Panc1 (cell line): ENCODE results near the gene C4orf50. TPM values are rescaled to one million over a fixed set of nuclear protein-coding genes. Genes with fewer than 3 reads are reported as not detected.

Source experiments
- ATAC-seq: fragments of 200-7000 bp; cut with Tn5 transposase; 2 replicates; pipeline ENCODE4 v1.9.1; 2020; ENCODE audit warnings: mild to moderate bottlenecking, moderate library complexity
- BruUV-seq: library from RNA; stranded (reverse); fragments of 400-500 nt; replicated peaks from 2 replicates; lab custom pipeline; 2021; lab: Mats Ljungman, UMichigan
- CTCF ChIA-PET: fragments of 300-600 bp; sonication (Branson Sonifier 250); formaldehyde crosslinking; loops from one replicate; lab custom pipeline; 2022; ENCODE audit warnings: antibody characterized with exemption; lab: Charles Lee
- POLR2A ChIA-PET: fragments of 300-600 bp; sonication (Branson Sonifier 250); formaldehyde crosslinking; loops from one replicate; lab custom pipeline; 2022; ENCODE audit warnings: antibody characterized with exemption; lab: Charles Lee
- DNase-seq: peaks from one replicate; pipeline ENCODE4 v3.0.0-alpha.2; 2010; ENCODE audit warnings: low read depth, low spot score
- H3K27ac ChIP-seq: 2 replicates; pipeline ENCODE4 v1.5.1; 2011; ENCODE audit warnings: mild to moderate bottlenecking, low read length, inconsistent platforms
- H3K27me3 ChIP-seq: fragments of 200-500 bp; sonication (Bioruptor generic); 2 replicates; pipeline ENCODE4 v1.6.0; 2014; ENCODE audit warnings: low read length, inconsistent platforms; ENCODE audit not compliant: control insufficient read depth, insufficient read depth
- H3K36me3 ChIP-seq: fragments of 200-500 bp; sonication (Bioruptor generic); 2 replicates; pipeline ENCODE4 v1.5.1; 2014; ENCODE audit warnings: inconsistent platforms, mild to moderate bottlenecking, low read length, moderate library complexity; ENCODE audit not compliant: control insufficient read depth, insufficient read depth
- H3K4me1 ChIP-seq: 2 replicates; pipeline ENCODE4 v1.5.1; 2011; ENCODE audit warnings: inconsistent platforms, mild to moderate bottlenecking, low read length, moderate library complexity; ENCODE audit not compliant: control insufficient read depth, insufficient read depth
- H3K4me3 ChIP-seq, 2 experiments: 2 replicates each; pipeline ENCODE4 v1.5.1; 2011 to 2012; ENCODE audit warnings: low read depth in 2 of 2, low read length in 2 of 2, mild to moderate bottlenecking in 2 of 2, inconsistent platforms in 1 of 2, moderate library complexity in 1 of 2
- H3K9me3 ChIP-seq: fragments of 200-500 bp; sonication (Bioruptor generic); 2 replicates; pipeline ENCODE4 v1.5.1; 2014; ENCODE audit warnings: low read depth, mild to moderate bottlenecking, inconsistent platforms, low read length, moderate library complexity; ENCODE audit not compliant: control insufficient read depth, insufficient read depth
- POLR2AphosphoS5 ChIP-seq: IDR thresholded peaks from 2 replicates; pipeline ENCODE4 v1.6.1; 2012; ENCODE audit warnings: mild to moderate bottlenecking, low read depth, low read length, moderate library complexity
- SIN3A ChIP-seq: IDR thresholded peaks from 2 replicates; pipeline ENCODE4 v1.6.1; 2012; ENCODE audit warnings: low read depth, mild to moderate bottlenecking, low read length, moderate library complexity, borderline replicate concordance; ENCODE audit not compliant: insufficient read depth
- TCF7L2 ChIP-seq: IDR thresholded peaks from 2 replicates; pipeline ENCODE4 v1.6.1; 2011; ENCODE audit warnings: mild to moderate bottlenecking, low read depth, low read length, inconsistent platforms
- in situ Hi-C: cut with HindIII; loops from 2 replicates; pipeline ENCODE4 v1.10.0; 2016; ENCODE audit warnings: low sequenced_read_pairs, low pct_unique_long_range_greater_than_20kb
- intact Hi-C: fragments of 100-400 bp; cut with micrococcal nuclease; formaldehyde crosslinking; loops from one replicate; pipeline ENCODE4 v1.10.0; 2022; ENCODE audit not compliant: unreplicated experiment
- total RNA-seq: library from RNA; stranded (reverse); gene quantifications from one replicate; pipeline ENCODE4 v1.2.1, GENCODE V29; 2021; ENCODE audit not compliant: unreplicated experiment
- TF ChIP-seq, protein P1 (sequence below), 2 experiments: IDR thresholded peaks; 2 replicates each; pipeline ENCODE4 v1.6.1; 2011 to 2012; ENCODE audit warnings: low read depth in 2 of 2, control low read depth in 1 of 2, low read length in 1 of 2, mild to moderate bottlenecking in 1 of 2, moderate library complexity in 1 of 2; ENCODE audit not compliant: insufficient read depth in 1 of 2
- TF ChIP-seq, protein P2 (sequence below): fragments of 450-650 bp; IDR thresholded peaks from 2 replicates; pipeline ENCODE4 v1.5.1; 2017; ENCODE audit warnings: mild to moderate bottlenecking

Gene C4orf50
- total RNA-seq, 1 experiment from 2014 or later: under 0.01 TPM

DNA sequence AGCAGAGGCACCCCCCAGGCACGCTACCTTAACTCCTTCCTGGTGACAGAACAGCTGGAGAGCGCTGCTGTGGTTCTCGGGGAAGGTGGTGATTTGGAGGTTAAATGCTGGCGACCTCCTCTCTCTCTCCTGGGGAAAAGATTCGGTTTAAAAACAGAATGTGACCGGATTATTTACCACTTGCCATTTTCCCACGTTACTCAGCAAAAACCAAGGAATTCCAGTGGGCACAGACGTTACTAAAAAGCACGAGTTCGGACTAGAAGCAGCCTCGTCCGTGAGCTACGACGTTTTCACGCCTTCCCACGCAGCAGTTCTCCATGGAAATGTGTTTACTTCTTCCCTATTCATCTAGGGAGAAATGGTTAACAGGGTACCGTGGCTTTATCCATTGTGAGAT is 32.3 kb upstream of the C4orf50 start:
- H3K4me3 ChIP-seq: no peak overlapping the region
- H3K4me1 ChIP-seq: no peaks in the 10 kb centered on the region
- ChIA-PET CTCF (no interaction called here), POLR2A (no interaction called here)
- BruUV-seq: no TSS peak
- in situ Hi-C loops: no loop called here
- no peak for ATAC-seq
- intact Hi-C loops: no loop called here
- no peaks in the 10 kb centered on the region for H3K9me3 ChIP-seq
- peaks cover 3% of the 10 kb centered on the region; the same call in 1 of the 2 replicates for H3K27me3 ChIP-seq
- no peak overlapping the region for H3K27ac ChIP-seq
- DNase-seq: no peak
- no peaks in the 10 kb centered on the region for H3K36me3 ChIP-seq
- no peak for TF ChIP-seq TCF7L2
- no peak for TF ChIP-seq POLR2AphosphoS5
- TF ChIP-seq, protein P1, sequence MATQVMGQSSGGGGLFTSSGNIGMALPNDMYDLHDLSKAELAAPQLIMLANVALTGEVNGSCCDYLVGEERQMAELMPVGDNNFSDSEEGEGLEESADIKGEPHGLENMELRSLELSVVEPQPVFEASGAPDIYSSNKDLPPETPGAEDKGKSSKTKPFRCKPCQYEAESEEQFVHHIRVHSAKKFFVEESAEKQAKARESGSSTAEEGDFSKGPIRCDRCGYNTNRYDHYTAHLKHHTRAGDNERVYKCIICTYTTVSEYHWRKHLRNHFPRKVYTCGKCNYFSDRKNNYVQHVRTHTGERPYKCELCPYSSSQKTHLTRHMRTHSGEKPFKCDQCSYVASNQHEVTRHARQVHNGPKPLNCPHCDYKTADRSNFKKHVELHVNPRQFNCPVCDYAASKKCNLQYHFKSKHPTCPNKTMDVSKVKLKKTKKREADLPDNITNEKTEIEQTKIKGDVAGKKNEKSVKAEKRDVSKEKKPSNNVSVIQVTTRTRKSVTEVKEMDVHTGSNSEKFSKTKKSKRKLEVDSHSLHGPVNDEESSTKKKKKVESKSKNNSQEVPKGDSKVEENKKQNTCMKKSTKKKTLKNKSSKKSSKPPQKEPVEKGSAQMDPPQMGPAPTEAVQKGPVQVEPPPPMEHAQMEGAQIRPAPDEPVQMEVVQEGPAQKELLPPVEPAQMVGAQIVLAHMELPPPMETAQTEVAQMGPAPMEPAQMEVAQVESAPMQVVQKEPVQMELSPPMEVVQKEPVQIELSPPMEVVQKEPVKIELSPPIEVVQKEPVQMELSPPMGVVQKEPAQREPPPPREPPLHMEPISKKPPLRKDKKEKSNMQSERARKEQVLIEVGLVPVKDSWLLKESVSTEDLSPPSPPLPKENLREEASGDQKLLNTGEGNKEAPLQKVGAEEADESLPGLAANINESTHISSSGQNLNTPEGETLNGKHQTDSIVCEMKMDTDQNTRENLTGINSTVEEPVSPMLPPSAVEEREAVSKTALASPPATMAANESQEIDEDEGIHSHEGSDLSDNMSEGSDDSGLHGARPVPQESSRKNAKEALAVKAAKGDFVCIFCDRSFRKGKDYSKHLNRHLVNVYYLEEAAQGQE (IDR thresholded peaks at IDR 0.05; ENCODE audit: insufficient read depth in 1 of 2, low read depth in 2 of 2, low read length in 1 of 2): no peak
- TF ChIP-seq SIN3A: no peak
- TF ChIP-seq, protein P2, sequence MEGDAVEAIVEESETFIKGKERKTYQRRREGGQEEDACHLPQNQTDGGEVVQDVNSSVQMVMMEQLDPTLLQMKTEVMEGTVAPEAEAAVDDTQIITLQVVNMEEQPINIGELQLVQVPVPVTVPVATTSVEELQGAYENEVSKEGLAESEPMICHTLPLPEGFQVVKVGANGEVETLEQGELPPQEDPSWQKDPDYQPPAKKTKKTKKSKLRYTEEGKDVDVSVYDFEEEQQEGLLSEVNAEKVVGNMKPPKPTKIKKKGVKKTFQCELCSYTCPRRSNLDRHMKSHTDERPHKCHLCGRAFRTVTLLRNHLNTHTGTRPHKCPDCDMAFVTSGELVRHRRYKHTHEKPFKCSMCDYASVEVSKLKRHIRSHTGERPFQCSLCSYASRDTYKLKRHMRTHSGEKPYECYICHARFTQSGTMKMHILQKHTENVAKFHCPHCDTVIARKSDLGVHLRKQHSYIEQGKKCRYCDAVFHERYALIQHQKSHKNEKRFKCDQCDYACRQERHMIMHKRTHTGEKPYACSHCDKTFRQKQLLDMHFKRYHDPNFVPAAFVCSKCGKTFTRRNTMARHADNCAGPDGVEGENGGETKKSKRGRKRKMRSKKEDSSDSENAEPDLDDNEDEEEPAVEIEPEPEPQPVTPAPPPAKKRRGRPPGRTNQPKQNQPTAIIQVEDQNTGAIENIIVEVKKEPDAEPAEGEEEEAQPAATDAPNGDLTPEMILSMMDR: no peak

DNA sequence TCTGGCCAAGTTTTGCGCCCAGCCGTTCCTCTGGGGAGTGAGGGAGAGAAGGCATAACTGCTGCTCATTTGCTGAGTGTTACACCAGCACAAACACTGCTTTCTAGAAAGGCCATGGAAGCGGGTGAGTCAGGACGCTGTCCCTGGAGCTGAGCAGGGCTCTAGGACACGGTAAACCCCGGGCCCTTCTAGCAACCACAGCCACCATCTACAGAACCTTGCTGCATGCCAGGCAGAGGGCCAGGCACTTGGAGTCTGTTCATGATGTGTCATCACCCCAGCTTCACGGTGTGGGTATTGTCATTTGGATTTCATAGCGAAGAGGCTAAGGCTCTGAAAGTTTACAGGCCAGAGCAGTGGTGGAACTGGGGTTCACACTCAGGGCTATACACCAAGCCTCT is 31.8 kb upstream of the C4orf50 start:
- in situ Hi-C loops: no loop called here
- ATAC-seq (no peak), DNase-seq (no peak)
- H3K4me1 ChIP-seq: no peaks in the 10 kb centered on the region
- TF ChIP-seq SIN3A (no peak), POLR2AphosphoS5 (no peak), TCF7L2 (no peak)
- TF ChIP-seq, protein P2: no peak
- TF ChIP-seq, protein P1 (IDR thresholded peaks at IDR 0.05; ENCODE audit: insufficient read depth in 1 of 2, low read depth in 2 of 2, low read length in 1 of 2): no peak
- CTCF ChIA-PET: no interaction called here
- no peak overlapping the region for H3K4me3 ChIP-seq
- no TSS peak for BruUV-seq
- no peaks in the 10 kb centered on the region for H3K36me3 ChIP-seq
- POLR2A ChIA-PET: no interaction called here
- intact Hi-C loops: no loop called here
- H3K27ac ChIP-seq: no peak overlapping the region
- H3K27me3 ChIP-seq: peaks cover 3% of the 10 kb centered on the region; the same call in 1 of the 2 replicates
- no peaks in the 10 kb centered on the region for H3K9me3 ChIP-seq
